Adrenal gland (tissue), 5 donors: ENCODE measurements around the gene SLC22A4.

Experiments used
- POLR2A ChIP-seq, 2 donors: fragments of 450-650 bp; IDR thresholded peaks; one replicate each; pipeline ENCODE4 v1.6.1; 2017; ENCODE audit warnings: antibody characterized with exemption in 2 of 2, mild to moderate bottlenecking in 2 of 2, moderate library complexity in 1 of 2
- TF ChIP-seq, protein P1 (sequence below), 6 experiments: fragments of 450-650 bp in 4 of 6; fragments of 200-600 bp in 2 of 6; sonication (generic) in 1 of 6; IDR thresholded peaks; 1 replicate in 5 of 6; 2 replicates in 1 of 6; pipeline versions ENCODE4 v1.5.1 to v1.8.0; 2016 to 2021; ENCODE audit warnings: antibody characterized with exemption in 6 of 6, mild to moderate bottlenecking in 2 of 6, moderate library complexity in 1 of 6
- donor health status: DM: no; HTN: no; CAD: no.

DNA sequence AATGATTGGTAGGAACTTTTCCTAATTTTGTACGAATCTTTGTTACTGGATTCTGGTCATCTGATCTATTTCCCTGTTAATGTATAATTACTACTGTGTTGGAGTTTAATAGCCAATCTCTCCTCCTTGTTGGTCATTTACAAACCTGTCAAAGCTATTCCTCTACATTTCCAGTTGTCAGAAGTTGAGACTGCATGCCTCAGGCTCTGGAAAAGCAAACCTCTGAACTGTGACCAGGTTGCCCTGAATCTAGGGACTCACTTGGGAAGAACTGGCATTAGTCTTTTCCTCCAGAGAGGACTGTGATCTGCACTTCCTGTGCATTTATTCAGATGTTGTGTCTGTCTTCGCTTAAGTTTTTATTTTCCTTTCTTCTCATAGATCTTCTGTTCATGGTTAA lies 20.6 kb upstream of the SLC22A4 start:
- TF ChIP-seq POLR2A (IDR thresholded peaks at IDR 0.05): no peak
- TF ChIP-seq, protein P1, sequence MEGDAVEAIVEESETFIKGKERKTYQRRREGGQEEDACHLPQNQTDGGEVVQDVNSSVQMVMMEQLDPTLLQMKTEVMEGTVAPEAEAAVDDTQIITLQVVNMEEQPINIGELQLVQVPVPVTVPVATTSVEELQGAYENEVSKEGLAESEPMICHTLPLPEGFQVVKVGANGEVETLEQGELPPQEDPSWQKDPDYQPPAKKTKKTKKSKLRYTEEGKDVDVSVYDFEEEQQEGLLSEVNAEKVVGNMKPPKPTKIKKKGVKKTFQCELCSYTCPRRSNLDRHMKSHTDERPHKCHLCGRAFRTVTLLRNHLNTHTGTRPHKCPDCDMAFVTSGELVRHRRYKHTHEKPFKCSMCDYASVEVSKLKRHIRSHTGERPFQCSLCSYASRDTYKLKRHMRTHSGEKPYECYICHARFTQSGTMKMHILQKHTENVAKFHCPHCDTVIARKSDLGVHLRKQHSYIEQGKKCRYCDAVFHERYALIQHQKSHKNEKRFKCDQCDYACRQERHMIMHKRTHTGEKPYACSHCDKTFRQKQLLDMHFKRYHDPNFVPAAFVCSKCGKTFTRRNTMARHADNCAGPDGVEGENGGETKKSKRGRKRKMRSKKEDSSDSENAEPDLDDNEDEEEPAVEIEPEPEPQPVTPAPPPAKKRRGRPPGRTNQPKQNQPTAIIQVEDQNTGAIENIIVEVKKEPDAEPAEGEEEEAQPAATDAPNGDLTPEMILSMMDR (IDR thresholded peaks at IDR 0.05): no peak
